HEK293 (cell line): ENCODE data around the gene ZC3H4.

Source experiments
- CTCF ChIP-seq: fragments of 450-650 bp; formaldehyde crosslinking; IDR thresholded peaks from 2 replicates; pipeline ENCODE4 v1.5.1; 2016; ENCODE audit warnings: missing biosample characterization, missing genetic modification characterization
- GLI4 ChIP-seq: fragments of 450-650 bp; formaldehyde crosslinking; IDR thresholded peaks from 2 replicates; pipeline ENCODE4 v1.5.1; 2016; ENCODE audit warnings: missing biosample characterization, missing genetic modification characterization
- MYNN ChIP-seq: fragments of 450-650 bp; formaldehyde crosslinking; IDR thresholded peaks from 2 replicates; pipeline ENCODE4 v1.5.1; 2016; ENCODE audit warnings: missing biosample characterization, missing genetic modification characterization, borderline replicate concordance
- PRDM6 ChIP-seq: fragments of 450-650 bp; formaldehyde crosslinking; IDR thresholded peaks from 2 replicates; pipeline ENCODE4 v1.5.1; 2017; ENCODE audit warnings: missing biosample characterization, missing genetic modification characterization
- ZFP69B ChIP-seq: fragments of 450-650 bp; formaldehyde crosslinking; IDR thresholded peaks from 2 replicates; pipeline ENCODE4 v1.5.1; 2016; ENCODE audit warnings: missing biosample characterization, missing genetic modification characterization
- ZNF23 ChIP-seq: fragments of 450-650 bp; formaldehyde crosslinking; IDR thresholded peaks from 2 replicates; pipeline ENCODE4 v1.5.1; 2016; ENCODE audit warnings: missing biosample characterization, missing genetic modification characterization, borderline replicate concordance
- ZNF274 ChIP-seq, 2 experiments: fragments of 200-500 bp in 1 of 2; fragments of 450-650 bp in 1 of 2; sonication (Bioruptor generic) in 1 of 2; formaldehyde crosslinking in 1 of 2; IDR thresholded peaks; 2 replicates each; pipeline versions ENCODE4 v1.5.1 to v1.6.1; 2014 to 2016; ENCODE audit warnings: borderline replicate concordance in 1 of 2, inconsistent platforms in 1 of 2, low read length in 1 of 2, missing biosample characterization in 1 of 2, missing genetic modification characterization in 1 of 2
- ZNF302 ChIP-seq: fragments of 450-650 bp; formaldehyde crosslinking; IDR thresholded peaks from 2 replicates; pipeline ENCODE4 v1.5.1; 2016; ENCODE audit warnings: missing biosample characterization, missing genetic modification characterization, low read depth
- ZNF335 ChIP-seq: fragments of 450-650 bp; formaldehyde crosslinking; conservative IDR thresholded peaks from 2 replicates; pipeline ENCODE4 v1.5.1; 2016; ENCODE audit warnings: missing biosample characterization, missing genetic modification characterization
- ZNF677 ChIP-seq: fragments of 450-650 bp; IDR thresholded peaks from 2 replicates; pipeline ENCODE4 v1.5.0; 2018; ENCODE audit warnings: missing biosample characterization, mild to moderate bottlenecking, missing genetic modification characterization, moderate library complexity
- ZNF837 ChIP-seq: fragments of 450-650 bp; formaldehyde crosslinking; IDR thresholded peaks from 2 replicates; pipeline ENCODE4 v1.5.1; 2016; ENCODE audit warnings: missing biosample characterization, missing genetic modification characterization
- ZSCAN5A ChIP-seq: fragments of 450-650 bp; formaldehyde crosslinking; IDR thresholded peaks from 2 replicates; pipeline ENCODE4 v1.5.1; 2016; ENCODE audit warnings: missing biosample characterization, missing genetic modification characterization
- ZXDB ChIP-seq: fragments of 450-650 bp; formaldehyde crosslinking; IDR thresholded peaks from 2 replicates; pipeline ENCODE4 v1.5.1; 2016; ENCODE audit warnings: missing biosample characterization, missing genetic modification characterization

- TF ChIP-seq CTCF (no peak), ZNF677 (tag by site-specific recombination) (no peak), ZNF23 (no peak), MYNN (tag by site-specific recombination) (no peak), GLI4 (no peak), ZXDB (tag by site-specific recombination) (no peak), ZNF302 (tag by site-specific recombination) (no peak), PRDM6 (tag by site-specific recombination) (no peak), ZNF837 (no peak), ZNF274 (IDR thresholded peaks at IDR 0.05; ENCODE audit: low read length) (no peak), ZNF274 (tag by site-specific recombination; IDR thresholded peaks at IDR 0.05; ENCODE audit: borderline replicate concordance) (no peak), ZNF335 (tag by site-specific recombination) (no peak), ZSCAN5A (tag by site-specific recombination) (no peak), ZFP69B (tag by site-specific recombination) (no peak)
These were observed 38.3 kb downstream of the ZC3H4 start for GRCh38 chr19:47075179-47075810.
